ENCODE results near the gene UBE2E1. TPM values are rescaled to one million over a fixed set of nuclear protein-coding genes. Genes with fewer than 3 reads are reported as not detected.
A peak's percentile ranks its signal among the peaks of the same experiment; 100 is the strongest.

The UBE2E1 gene
- total RNA-seq, 1 experiment from 2014 or later, result 74.3 TPM

DNA sequence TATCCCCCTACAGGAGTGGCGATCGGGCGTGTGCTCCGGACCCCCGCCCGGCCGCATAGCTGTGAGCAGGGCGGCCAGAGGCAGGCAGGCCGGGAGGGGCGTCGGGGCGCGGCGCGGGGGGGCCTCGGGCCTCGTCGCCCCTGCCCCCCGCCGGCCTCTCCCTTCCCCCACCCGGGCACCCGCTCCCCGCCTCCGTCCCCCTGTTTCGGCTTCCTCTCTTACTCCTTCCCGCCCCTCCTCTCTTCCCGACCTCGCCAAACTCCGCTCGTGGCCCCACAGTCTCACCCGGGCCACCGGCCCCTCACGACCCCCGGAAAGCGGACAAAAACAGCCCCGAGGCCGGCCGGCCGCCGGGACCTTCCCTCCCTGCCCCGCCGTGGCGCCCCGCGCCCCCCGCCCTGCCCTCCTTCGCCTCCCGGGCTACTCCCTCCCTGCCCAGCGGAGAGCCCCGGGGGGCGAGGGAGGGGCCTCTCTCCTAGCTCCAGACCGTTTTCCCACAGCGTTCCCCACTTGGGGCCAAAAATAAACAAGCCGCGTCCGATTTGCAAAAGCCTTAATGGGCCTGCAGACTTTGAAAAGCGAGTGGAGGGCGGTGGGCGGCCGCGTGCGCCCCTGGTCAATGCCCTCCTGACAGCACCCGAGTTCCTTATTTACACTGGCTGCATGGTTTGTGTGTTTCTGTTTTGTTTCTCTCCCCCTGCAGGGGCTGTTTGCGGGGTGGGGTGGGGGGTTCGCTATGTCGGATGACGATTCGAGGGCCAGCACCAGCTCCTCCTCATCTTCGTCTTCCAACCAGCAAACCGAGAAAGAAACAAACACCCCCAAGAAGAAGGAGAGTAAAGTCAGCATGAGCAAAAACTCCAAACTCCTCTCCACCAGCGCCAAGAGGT lies 1.0 kb downstream of the UBE2E1 start:
- no peaks in the 10 kb centered on the region for H3K27me3 Mint-ChIP-seq (ENCODE audit: unreplicated experiment)
- TF ChIP-seq, protein P1, sequence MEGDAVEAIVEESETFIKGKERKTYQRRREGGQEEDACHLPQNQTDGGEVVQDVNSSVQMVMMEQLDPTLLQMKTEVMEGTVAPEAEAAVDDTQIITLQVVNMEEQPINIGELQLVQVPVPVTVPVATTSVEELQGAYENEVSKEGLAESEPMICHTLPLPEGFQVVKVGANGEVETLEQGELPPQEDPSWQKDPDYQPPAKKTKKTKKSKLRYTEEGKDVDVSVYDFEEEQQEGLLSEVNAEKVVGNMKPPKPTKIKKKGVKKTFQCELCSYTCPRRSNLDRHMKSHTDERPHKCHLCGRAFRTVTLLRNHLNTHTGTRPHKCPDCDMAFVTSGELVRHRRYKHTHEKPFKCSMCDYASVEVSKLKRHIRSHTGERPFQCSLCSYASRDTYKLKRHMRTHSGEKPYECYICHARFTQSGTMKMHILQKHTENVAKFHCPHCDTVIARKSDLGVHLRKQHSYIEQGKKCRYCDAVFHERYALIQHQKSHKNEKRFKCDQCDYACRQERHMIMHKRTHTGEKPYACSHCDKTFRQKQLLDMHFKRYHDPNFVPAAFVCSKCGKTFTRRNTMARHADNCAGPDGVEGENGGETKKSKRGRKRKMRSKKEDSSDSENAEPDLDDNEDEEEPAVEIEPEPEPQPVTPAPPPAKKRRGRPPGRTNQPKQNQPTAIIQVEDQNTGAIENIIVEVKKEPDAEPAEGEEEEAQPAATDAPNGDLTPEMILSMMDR (IDR thresholded peaks at IDR 0.05; ENCODE audit: unreplicated experiment), result no peak
- peaks cover 41% of the 10 kb centered on the region for H3K4me1 Mint-ChIP-seq (ENCODE audit: low read depth, unreplicated experiment)
- CTCF ChIA-PET, result interaction anchor here (0.6 kb wide), 1 partner anchor 66 kb away, joined by 3 read pairs; no protein-coding TSS in a partner anchor
- no peaks in the 10 kb centered on the region for H3K9me3 Mint-ChIP-seq (ENCODE audit: low read depth, unreplicated experiment)
- H3K27ac Mint-ChIP-seq (ENCODE audit: unreplicated experiment), result peak overlapping the region; percentile 86
- DNase-seq, result peak; percentile 14
- peak overlapping the region; percentile 85 for H3K4me3 Mint-ChIP-seq (ENCODE audit: low read depth, unreplicated experiment)
- intact Hi-C loops (cut with micrococcal nuclease; ENCODE audit: unreplicated experiment), result loop anchor here (10.0 kb wide), 1 partner anchor 622 kb away; no protein-coding TSS in a partner anchor
- H3K36me3 Mint-ChIP-seq (ENCODE audit: insufficient read depth, unreplicated experiment), result peaks cover 55% of the 10 kb centered on the region
- no TSS peak for BruUV-seq (replicated peaks)

DNA sequence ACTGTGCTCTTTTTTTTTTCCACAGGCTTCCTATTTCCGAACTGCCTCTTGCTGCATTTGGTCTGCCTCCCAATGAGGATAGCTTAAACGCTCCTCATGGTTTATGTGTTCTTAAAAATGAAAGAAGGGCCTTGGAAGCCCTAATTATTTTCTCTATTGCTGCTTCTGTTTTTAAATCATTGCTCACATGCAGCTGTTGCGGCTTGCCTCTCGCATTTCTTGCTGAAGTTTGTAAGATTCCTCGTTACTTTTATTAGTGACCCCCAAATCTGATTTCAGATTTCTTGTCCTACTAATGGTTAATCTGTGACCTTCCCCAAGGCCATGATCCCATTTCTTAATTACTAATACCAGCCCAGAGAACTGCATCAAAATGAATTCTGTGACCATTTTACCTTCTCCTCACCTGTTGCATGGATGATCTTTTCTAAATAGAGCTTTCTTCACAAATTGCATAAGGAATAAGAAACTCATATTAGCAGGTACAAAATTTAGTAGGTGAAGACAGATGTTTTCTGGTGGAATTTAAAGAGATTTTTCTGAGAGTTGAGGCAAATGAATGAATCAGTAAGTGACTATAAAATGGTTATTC lies 1.8 kb downstream of the UBE2E1 start:
- TF ChIP-seq, protein P1 (IDR thresholded peaks at IDR 0.05; ENCODE audit: unreplicated experiment), result no peak
- no peak for DNase-seq
- CTCF ChIA-PET, result interaction anchor here (0.6 kb wide), 1 partner anchor 65 kb away, joined by 3 read pairs; no protein-coding TSS in a partner anchor
- Mint-ChIP-seq H3K9me3 (ENCODE audit: low read depth, unreplicated experiment) (no peaks in the 10 kb centered on the region), H3K27ac (ENCODE audit: unreplicated experiment) (peak overlapping the region; percentile 86), H3K27me3 (ENCODE audit: unreplicated experiment) (no peaks in the 10 kb centered on the region), H3K4me3 (ENCODE audit: low read depth, unreplicated experiment) (peak overlapping the region; percentile 85), H3K36me3 (ENCODE audit: insufficient read depth, unreplicated experiment) (peaks cover 56% of the 10 kb centered on the region), H3K4me1 (ENCODE audit: low read depth, unreplicated experiment) (peaks cover 48% of the 10 kb centered on the region)
- intact Hi-C loops (cut with micrococcal nuclease; ENCODE audit: unreplicated experiment), result loop anchor here (10.0 kb wide), 1 partner anchor 623 kb away; no protein-coding TSS in a partner anchor
- BruUV-seq (replicated peaks), result TSS peak; percentile 47

DNA sequence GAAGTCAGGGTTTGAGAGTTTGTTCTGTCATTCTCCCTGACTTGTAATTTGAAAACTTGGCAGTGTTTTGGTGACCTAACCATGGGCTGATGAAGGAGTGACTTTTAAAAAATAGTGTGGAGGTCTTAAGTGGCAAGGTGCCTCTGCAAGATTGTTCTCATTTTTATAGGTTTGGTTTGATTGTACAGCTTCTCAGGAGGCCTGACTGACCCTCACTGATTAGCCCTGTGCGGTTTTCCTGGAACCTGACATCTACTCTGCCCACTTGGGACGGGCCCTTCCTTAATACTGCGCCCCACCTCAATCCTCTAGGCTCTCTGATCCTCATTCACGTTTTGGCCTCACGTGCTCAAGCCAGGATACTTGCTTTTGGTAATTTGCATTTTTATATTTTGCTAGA lies 2.8 kb downstream of the UBE2E1 start:
- Mint-ChIP-seq H3K4me3 (ENCODE audit: low read depth, unreplicated experiment) (peak overlapping the region; percentile 85), H3K27me3 (ENCODE audit: unreplicated experiment) (no peaks in the 10 kb centered on the region), H3K36me3 (ENCODE audit: insufficient read depth, unreplicated experiment) (peaks cover 59% of the 10 kb centered on the region), H3K4me1 (ENCODE audit: low read depth, unreplicated experiment) (peaks cover 51% of the 10 kb centered on the region), H3K9me3 (ENCODE audit: low read depth, unreplicated experiment) (no peaks in the 10 kb centered on the region), H3K27ac (ENCODE audit: unreplicated experiment) (peak overlapping the region; percentile 15)
- intact Hi-C loops (cut with micrococcal nuclease; ENCODE audit: unreplicated experiment), result loop anchor here (10.0 kb wide), 1 partner anchor 624 kb away; no protein-coding TSS in a partner anchor
- TF ChIP-seq, protein P1 (IDR thresholded peaks at IDR 0.05; ENCODE audit: unreplicated experiment), result no peak
- BruUV-seq (replicated peaks), result no TSS peak
- CTCF ChIA-PET, result interaction anchor here (0.9 kb wide), 1 partner anchor 12 kb away, joined by 4 read pairs; no protein-coding TSS in a partner anchor
- DNase-seq, result no peak

- H3K4me1 Mint-ChIP-seq (ENCODE audit: low read depth, unreplicated experiment), result peaks cover 49% of the 10 kb centered on the region
- DNase-seq, result no peak
- intact Hi-C loops (cut with micrococcal nuclease; ENCODE audit: unreplicated experiment), result loop anchor here (10.0 kb wide), 1 partner anchor 624 kb away; no protein-coding TSS in a partner anchor
- H3K27me3 Mint-ChIP-seq (ENCODE audit: unreplicated experiment), result no peaks in the 10 kb centered on the region
- H3K36me3 Mint-ChIP-seq (ENCODE audit: insufficient read depth, unreplicated experiment), result peaks cover 59% of the 10 kb centered on the region
- peak overlapping the region; percentile 77 for H3K4me3 Mint-ChIP-seq (ENCODE audit: low read depth, unreplicated experiment)
- no peaks in the 10 kb centered on the region for H3K9me3 Mint-ChIP-seq (ENCODE audit: low read depth, unreplicated experiment)
- peak overlapping the region; percentile 94 for H3K27ac Mint-ChIP-seq (ENCODE audit: unreplicated experiment)
- CTCF ChIA-PET, result interaction anchor here (0.9 kb wide), 1 partner anchor 13 kb away, joined by 4 read pairs; no protein-coding TSS in a partner anchor
- BruUV-seq (replicated peaks), result no TSS peak
- TF ChIP-seq, protein P1 (IDR thresholded peaks at IDR 0.05; ENCODE audit: unreplicated experiment), result no peak
These were observed 3.5 kb downstream of the UBE2E1 start for GRCh38 chr3:23809294-23809693.

Measured in Calu3 (cell line).